HG03159 (cell line): ENCODE results near the gene DNTT.

Experiments
- ATAC-seq: cut with Tn5 transposase; IDR thresholded peaks from one replicate; pipeline ENCODE4 v1.9.1; 2021; ENCODE audit warnings: mild to moderate bottlenecking, moderate library complexity; ENCODE audit not compliant: unreplicated experiment

Gene DNTT

GRCh38 chr10:96339956-96340904, 36.0 kb downstream of the DNTT start:
- ATAC-seq: peak; percentile 65

GRCh38 chr10:96341219-96342182, 37.3 kb downstream of the DNTT start:
- no peak for ATAC-seq

- no peak for ATAC-seq
Measured at GRCh38 chr10:96342402-96342801, 38.2 kb downstream of the DNTT start.

- no peak for ATAC-seq
Measured at GRCh38 chr10:96344178-96344577, 39.9 kb downstream of the DNTT start.

- no peak for ATAC-seq
Measured at GRCh38 chr10:96345222-96345621, 41.0 kb downstream of the DNTT start.

- no peak for ATAC-seq
Measured at GRCh38 chr10:96346295-96346694, 42.1 kb downstream of the DNTT start.

DNA sequence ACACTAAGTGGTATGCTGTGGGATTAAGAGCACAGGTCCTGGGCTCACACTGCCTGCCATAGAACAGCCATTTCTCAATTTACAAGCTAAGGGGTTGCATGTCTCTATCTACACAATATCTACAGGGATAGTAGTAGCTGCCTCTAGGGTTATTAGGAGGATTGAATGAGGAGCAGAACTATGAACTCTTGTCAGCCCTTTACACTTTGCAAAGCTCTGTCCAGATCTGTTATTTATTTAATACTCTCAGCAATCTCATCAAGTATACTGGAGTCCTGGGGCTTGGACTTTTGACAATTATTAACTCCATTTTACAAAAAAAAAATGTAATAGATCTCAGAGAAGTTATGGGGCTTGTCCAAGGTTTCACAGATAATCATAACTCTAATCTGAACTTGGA, 47.8 kb downstream of the DNTT start:
- ATAC-seq: no peak

DNA sequence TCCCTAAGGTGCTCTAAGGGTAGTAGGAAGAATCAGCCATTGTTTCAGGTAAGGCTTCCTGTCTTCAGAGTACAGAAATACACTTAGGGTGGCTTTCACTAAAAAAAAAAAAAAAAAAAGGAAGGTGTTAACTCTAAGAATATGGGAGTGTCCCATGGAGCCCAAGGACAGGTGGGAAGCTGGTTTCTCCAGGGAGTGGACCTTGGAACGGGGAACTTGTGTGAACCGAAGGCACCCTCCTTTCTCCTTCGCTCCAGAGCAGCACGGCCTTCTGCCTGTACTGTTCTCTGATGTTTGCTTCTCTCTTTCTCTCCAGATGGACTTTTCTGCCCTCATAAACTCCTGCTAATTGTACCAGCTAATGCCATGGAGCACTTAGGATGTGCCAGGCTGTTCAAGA, 48.3 kb downstream of the DNTT start:
- no peak for ATAC-seq

- ATAC-seq: no peak
Measured at GRCh38 chr10:96357038-96357620, 52.9 kb downstream of the DNTT start.

DNA sequence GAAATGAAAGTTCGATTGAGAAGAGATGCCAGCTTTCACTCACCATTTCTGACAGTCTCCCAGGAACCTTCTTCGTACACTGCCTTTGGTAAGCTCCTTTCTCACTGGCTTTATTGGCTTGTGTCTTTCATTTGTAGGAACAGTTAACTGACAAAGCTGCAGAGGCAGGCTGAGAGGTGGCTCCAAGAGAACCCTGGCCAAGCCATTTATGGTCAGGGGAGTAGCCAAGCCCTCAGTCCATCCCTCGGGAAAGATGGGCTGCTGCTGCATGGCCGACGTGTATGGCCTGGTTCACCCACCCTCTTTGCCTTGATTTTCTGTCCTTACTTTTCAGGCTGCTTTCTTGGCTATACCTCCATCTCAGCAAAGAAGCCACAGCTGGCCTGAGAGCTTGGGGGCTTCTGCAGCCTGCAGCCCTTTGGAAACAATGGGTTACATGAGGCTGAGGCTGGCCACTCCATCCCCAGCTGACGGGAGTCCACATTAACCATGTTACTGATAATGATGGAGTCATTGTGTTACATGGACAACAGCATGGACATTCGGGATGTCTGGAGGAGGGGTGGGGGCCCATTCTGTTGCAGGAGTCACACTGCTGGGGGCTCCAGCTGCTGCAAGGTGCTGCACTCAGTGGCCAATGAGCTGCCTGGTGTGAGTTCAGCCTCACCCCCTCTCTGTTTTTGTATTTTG, 54.8 kb downstream of the DNTT start, which contains the start of gene OPALIN:
TSS of gene OPALIN (minus strand) at position 152 of the 690 bp plus-strand sequence. CDS start at position 46, 106 bp downstream.
- no peak for ATAC-seq

- no peak for ATAC-seq
Measured at GRCh38 chr10:96359616-96360015, 55.4 kb downstream of the DNTT start.

DNA sequence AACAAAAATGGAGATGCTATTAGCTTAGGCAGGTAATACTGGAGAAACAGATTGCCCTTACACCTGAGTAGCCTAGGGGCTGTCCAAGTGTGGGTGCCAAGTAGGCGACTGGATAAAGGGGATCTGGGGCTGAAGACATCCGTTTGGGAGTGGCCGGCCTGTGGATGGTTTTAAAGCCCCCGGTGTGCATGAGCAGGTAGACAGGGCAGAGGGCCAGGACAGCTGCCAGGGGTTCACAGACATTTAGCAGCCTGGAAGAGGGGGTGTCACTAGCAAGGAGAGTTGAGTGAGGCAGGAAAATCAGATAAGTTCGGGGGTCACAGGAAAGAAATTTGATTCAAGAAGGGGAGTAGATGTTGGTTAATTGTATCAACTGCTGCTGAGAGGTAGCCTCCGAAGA, 56.1 kb downstream of the DNTT start:
- ATAC-seq: no peak

- no peak for ATAC-seq
Measured at GRCh38 chr10:96360766-96361165, 56.5 kb downstream of the DNTT start.

- ATAC-seq: no peak
Measured at GRCh38 chr10:96365571-96365970, 61.3 kb downstream of the DNTT start.

DNA sequence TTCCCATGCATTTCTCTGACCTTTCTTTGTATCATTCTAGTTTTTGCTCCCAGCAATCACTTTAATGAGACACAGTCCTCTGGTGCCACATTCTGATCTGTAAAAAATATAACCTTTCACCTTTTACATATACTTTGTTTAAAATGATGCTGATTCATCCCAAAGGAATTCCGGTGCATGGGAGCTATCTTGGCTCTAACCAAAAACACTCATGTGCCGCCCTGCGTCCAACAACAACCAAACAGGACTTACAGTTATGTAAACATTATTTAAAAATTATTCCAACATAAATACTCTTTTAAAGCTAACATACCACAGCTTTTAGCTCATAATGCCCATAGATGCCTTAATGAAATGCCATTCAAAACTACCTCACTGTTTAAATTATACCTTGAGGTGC, 62.3 kb downstream of the DNTT start:
- ATAC-seq: no peak

DNA sequence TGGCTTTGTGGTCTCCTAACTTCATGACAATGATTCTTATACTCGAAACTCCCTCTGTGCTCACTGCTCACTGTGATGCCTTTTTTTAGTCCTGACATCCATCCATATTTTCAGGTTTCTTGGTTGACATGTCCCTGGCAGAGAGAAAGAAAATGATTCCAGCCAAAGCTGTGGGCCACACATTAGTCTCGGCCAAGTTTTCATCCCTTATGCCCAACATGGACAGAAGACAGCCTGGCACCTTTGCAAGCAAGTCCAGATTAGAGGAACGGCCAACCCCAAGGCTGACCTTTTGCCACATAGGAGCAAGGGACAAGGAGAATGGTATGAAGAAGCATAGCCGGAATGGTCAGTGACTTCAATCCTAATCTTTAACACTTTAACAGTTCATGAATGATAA, 63.2 kb downstream of the DNTT start:
- ATAC-seq: no peak

- no peak for ATAC-seq
Measured at GRCh38 chr10:96368971-96369370, 64.7 kb downstream of the DNTT start.

- no peak for ATAC-seq
Measured at GRCh38 chr10:96369890-96370583, 65.8 kb downstream of the DNTT start.

DNA sequence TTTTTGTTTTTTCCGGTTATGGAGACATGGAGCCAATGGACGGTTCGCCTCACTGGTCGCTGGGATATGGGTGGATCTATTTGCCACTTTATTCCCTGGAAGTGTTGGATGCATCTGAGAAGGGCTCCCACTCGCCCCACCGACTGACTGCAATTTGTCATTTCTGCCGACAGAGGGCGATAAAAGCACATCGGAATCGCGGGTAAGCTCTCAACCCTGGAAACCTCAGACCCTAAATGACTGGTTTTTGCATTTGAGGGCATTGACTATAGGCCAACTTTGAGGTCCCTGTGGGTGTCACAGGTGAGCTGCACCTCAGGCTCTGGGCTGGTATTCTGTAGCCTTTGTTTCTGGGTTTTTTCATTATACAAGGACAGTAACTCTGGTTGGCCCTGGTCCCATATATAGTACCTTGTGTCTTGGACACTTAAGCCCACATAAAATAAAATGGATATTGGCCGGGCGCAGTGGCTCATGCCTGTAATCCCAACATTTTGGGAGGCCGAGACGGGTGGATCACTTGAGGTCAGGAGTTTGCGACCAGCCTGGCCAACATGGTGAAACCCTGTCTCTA, 66.4 kb downstream of the DNTT start:
- ATAC-seq: no peak

DNA sequence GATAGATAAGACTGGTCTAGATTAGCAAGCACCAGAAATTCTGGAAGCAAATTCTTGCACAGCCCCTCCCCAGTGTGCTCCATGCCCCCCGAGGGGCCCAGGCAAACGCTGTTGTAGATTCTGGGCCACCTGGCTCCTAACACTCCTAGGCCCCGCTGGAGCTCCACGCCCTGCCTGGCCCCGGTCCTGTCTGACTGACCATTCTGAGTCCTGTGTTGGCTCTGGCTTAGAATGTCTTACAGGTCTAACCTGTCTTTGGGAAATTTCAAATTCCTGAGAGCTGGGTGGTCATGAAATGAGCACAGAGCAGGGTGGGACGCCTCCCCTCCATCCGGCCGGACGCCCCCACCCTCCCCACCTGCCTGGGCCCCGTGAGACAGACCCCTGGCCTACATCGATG, 67.1 kb downstream of the DNTT start:
- no peak for ATAC-seq
